SK-MEL-5 (cell line): ENCODE measurements around the gene PPP1R9B. TPM values are rescaled to one million over a fixed set of nuclear protein-coding genes. Genes with fewer than 3 reads are reported as not detected.

Source experiments
- DNase-seq: peaks from one replicate; pipeline ENCODE4 v3.0.0-alpha.2; 2016; ENCODE audit warnings: low read depth, low spot score
- in situ Hi-C: cut with HindIII; loops from 2 replicates; pipeline ENCODE4 v1.10.0; 2016; ENCODE audit warnings: low sequenced_read_pairs, high pct_unique_total_duplicates, low pct_unique_long_range_greater_than_20kb
- total RNA-seq: library from RNA; depleted of rRNA; stranded (reverse); fragments of >200 nt; shearing (Covaris generic); gene quantifications from 2 replicates; pipeline ENCODE4 v1.2.3, GENCODE V29; 2014

PPP1R9B gene
- total RNA-seq, 1 experiment from 2014 or later, result 36.2 TPM

DNA sequence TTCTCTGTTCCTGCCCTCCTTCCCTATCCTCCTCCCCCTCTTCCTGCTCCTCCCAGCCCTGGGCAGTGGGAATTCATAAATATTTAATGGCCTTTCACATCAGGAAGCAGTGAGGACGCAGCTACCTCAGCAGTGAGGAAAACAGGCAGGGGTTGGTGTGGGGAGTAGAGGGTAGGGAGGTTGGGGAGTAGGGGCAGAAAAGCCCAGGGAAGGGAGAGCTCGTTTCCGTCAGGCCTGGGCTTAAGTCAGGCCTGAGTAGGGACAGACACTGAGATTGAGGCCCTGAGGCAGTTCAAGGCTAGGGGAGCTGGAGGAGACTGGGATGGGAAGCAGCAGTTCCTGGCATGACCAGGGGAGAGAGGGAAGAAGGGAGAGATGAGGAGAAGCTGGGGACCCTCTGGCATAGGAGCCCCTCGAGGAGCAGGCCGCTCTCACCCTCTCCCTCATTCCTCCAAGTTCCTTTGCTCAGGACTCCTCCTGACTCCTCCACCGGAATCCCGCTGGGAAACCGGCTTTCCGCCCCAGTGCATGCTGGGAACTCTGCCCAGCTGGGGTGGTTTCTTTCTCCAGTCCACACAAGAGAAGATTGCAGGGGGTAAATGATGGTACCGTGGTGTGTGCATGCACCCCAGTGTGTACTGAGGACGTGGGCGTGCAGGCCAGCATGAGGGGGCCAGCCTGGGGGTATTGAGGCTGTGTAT, 26.7 kb downstream of the PPP1R9B start:
- DNase-seq, result no peak
- in situ Hi-C loops, result no loop called here

DNA sequence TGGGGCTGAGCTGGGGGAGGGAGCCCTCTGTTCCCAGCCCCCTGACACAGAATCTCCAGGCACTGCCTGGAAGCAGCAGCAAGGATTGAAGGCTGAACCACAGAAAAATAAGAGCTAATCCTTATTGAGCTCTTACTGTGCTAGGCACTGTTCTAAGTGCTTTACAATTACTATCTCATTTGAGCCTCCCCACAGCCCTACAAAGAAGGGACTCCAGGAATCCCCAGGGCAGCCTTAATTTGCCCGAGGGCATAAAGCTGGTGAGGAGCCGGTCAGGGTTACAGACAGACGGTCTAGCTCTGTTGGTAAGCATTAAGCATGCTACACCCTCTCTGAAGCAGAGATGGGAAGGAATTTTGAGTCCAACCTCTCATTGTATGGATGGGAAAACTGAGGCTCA, 27.5 kb downstream of the PPP1R9B start:
- in situ Hi-C loops, result no loop called here
- DNase-seq, result no peak

DNA sequence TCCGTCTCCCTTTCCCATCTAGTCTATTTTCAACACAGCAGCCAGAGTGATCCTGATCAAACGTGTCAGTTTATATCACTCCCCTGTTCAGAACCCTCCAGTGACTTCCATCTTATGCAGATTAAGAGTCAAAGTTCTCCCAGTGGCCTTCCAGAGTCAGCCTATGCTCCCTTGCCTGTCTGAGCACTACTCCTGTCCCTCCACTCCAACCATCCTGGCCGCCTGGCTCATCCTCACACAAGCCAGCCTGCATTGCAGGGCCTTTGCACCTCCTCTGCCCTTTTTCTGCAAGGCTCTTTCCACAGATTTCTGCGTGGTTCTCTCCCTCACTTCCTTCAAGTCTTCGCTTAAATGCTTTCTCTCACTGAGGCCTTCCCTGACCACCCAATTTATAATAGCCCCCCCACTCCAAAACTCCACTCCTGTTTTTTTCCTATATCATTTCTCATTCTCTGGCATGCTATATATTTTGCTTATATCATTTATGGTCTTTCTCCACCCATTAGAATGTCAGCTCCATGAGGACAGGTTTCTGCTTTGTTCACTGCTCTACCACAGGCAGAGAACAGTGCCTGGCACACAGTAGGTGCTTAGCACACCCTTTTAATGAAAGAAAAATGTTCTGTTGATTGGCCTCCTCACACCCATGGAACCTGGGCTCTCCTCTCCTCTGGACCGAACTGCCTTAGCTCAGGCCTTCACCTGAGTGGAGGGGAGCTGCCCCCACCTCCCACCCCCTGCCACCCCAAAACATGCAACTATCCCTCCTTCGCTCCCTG, 29.8 kb downstream of the PPP1R9B start:
- in situ Hi-C loops, result no loop called here
- no peak for DNase-seq

DNA sequence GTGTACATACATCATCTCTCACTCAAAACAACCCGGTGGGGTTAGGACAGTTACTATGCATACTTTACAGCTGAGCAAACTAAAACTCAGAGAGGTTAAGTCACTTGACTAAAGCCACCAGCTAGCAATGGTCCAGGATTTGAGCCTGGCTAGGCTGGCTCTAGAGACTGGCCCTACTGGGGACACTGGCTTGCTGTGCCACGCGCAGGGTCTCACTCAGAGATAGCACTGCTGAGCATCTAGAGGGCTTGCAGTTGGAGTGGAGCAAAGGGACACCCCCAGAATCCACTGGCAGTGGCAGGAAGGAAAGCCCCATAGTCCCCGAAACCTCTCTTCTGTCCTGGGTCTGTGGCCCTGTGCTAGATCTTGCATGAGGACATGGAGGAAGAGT, 31.7 kb downstream of the PPP1R9B start:
- DNase-seq, result no peak
- in situ Hi-C loops, result no loop called here

GRCh38 chr17:50118076-50118827, 32.2 kb downstream of the PPP1R9B start:
- in situ Hi-C loops, result no loop called here
- no peak for DNase-seq

DNA sequence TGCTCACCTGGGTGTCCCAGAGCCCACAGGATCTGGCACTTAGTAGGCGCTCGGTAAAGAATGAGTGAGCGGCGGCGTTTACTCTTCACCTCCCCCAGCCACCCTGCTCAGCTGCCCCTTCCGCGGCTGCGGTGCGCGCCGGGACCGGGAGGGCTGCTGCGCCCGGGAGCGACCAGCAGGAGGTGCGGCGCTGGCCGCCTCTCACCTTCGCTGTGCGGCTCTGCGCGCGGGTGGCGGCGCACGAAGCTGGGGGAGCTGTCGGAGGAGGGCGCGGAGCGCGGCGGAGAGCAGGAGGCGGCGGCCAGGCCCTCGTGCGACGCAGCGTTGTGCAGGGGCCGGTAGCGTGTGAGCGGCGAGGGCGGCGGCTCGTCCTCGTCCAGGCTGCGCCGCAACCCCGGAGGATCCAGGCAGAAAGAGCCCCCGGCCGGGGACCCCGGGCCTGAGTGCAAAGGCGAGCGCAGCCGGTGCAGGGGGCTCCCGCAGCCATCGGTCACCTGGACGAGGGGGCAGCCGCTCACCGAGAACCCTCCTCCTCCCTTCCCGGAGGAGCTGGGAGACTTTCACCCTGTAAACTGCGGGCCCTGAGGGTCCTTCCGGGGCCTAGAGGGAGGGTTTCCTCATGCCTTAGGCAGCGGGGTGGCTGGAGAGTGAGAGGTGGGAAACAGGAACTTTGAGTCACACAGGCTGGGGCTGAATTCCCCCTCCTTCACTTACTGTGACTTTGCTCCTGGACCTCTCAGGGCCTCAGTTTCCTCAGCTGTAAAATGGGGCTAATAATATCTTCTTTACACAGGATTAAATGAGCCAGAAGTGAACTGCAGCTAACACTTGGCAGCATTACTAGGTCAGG, 33.0 kb downstream of the PPP1R9B start:
- DNase-seq, result no peak
- in situ Hi-C loops, result no loop called here

DNA sequence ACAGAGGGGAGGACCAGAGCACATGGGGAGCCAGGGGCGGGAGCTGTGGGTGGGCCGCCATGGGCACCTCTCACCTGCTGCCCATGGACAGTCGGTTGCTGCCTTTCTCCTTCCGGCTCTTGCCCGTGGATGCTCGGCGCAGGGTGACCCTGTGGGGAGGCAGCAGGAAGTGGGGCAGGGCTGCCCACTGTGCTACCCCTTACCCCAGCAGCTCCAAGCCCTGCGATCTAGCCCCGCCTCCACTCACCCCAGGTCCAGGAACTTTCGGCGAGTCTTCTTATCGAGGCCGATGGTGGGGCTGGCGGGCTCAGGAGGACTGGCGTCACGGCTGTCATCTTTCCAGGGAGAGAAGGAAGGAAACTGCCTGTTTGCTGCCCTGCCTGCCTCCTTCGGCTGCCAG, 34.7 kb downstream of the PPP1R9B start:
- in situ Hi-C loops, result no loop called here
- no peak for DNase-seq

GRCh38 chr17:50114849-50115357, 35.6 kb downstream of the PPP1R9B start:
- in situ Hi-C loops, result no loop called here
- peak; percentile 83 for DNase-seq

DNA sequence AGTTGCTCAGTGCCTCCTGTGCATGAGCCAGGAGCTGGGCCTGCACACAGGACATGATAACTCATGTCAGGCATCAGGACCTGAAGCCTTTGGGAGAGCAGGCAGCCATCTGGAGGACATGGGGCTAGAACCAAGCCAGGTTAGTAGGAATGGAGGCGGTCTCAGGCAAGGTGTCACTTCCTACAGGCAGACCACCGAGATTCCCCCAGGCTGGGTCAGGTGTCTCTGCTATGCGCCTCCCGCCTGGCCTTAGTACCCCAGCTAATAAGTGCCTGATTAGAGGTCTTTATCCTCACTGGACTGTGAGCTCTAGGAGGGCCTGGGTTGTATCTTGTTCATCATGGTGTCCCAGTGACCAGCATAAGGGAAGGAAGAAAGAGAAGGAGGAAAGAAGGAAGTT, 36.1 kb downstream of the PPP1R9B start:
- in situ Hi-C loops, result no loop called here
- no peak for DNase-seq

- DNase-seq, result no peak
- in situ Hi-C loops, result no loop called here
Measured at GRCh38 chr17:50113624-50114320, 36.7 kb downstream of the PPP1R9B start.

DNA sequence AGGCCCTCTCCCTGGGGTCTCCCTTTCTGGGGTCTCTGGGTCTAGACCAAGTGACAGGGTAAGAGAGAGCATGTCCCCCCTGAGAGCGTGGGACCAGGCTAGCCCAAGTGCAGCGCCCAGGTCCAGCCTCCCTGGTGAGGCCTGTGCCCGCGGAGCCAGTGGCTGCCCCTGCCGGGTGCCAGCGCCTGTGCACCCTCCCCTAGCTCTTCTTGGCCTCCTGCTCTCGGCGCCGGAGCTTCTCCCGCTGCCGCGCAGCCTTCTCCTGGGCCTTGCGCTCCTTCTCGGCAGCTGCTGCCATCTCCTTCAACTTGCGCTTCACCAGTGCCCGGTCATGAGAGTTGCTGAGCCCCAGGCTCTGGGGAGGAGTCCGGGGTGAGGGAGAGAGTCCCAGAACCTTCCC, 37.8 kb downstream of the PPP1R9B start:
- in situ Hi-C loops, result no loop called here

GRCh38 chr17:50111673-50112655, 38.5 kb downstream of the PPP1R9B start:
- in situ Hi-C loops, result no loop called here
- no peak for DNase-seq

More for the DNA sequence above, 37.8 kb downstream of the PPP1R9B start:
- DNase-seq, result no peak

DNA sequence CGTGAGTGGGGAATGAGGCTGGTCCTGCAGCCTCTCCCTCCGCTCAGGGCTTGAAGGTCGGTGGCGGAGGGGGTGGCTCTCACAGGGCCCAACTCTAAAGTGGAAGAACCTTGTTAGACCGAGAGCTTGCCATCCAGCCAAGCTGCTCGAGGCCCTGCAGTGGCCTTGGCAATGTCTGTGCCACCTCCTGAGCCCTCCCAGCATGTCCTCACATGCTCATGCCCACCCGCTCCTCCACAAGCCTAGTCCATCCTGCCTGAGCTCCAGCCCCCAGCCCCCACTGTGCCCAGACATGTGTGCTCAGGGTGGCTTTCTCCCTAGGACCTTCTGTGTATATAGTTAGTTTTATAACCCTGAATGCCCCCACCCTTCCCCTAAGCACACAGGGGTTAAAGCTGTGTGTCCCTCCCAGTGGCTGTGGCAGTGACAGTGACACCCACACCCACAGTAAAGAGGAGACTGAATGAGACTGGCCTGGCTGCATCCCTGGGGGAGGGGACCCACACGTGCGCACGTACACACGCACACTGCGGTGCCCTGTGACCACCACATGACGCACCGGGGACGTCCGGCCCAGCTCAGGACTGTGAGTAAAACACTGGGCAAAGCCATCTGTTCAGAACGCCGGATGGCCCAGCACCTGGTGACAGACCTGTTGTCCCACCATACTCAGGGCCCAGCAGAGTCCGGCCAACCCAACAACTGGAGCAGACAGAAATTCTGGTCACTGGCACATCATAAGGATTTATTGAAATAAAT, 39.7 kb downstream of the PPP1R9B start:
- in situ Hi-C loops, result no loop called here
- DNase-seq, result peak; percentile 51

GRCh38 chr17:50109785-50110184, 40.7 kb downstream of the PPP1R9B start:
- no peak for DNase-seq
- in situ Hi-C loops, result no loop called here

- in situ Hi-C loops, result no loop called here
- DNase-seq, result no peak
Measured at GRCh38 chr17:50109207-50109606, 41.3 kb downstream of the PPP1R9B start.
